ENCODE results near the gene BRMS1. TPM values are rescaled to one million over a fixed set of nuclear protein-coding genes. Genes with fewer than 3 reads are reported as not detected.

Gene BRMS1
- total and polyA plus RNA-seq, 2 experiments from 2014 or later: 59.1 to 61.7 TPM

DNA sequence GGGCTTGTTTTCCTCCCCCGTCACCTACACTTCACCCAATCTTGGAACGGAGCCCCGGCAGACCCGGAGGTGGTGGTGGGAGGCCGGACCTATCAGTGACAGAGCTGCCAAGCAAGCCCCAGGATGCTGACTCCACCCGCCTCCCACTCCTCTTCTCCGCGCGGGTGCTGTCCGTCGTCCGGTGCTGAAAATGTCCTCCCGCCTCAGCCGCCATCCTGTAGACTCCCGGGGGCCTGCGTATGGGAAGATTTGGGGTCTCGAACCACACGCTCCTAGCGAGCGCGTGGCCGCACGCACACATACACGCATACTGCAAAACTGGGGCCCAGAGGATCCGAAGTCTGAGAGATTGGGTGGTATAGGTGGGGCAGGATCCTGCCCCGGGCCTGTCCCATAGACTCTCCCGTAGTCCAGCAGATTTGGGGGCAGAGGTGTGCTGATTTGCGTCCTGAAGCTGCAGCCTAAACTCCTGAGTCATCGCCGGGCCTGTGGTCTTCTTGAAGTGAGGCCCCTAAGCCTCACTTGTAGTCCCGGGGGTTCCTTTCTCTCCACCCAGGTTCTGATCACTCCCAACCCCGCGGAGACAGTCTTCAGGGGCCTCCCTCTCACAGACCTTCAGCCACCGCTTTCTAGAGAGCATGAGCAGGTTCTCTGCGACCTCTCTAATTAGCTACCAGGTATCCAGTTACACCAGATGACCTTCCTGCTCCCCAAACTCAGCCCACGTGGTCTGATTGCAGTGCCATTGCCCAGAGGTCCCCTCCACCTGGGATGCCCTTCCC lies 55.2 kb downstream of the BRMS1 start:
- Histone ChIP-seq H2AFZ (peak overlapping the region; percentile 74), H4K20me1 (replicated peaks; ENCODE audit: insufficient read depth) (no peaks in the 10 kb centered on the region; the same call in 1 of the 2 replicates)
- H3K4me3 Mint-ChIP-seq: peak overlapping the region; percentile 94

More for the DNA sequence above, 55.2 kb downstream of the BRMS1 start:
- Histone ChIP-seq H3K9me2 (ENCODE audit: insufficient read depth) (no peaks in the 10 kb centered on the region), H3K27ac (ENCODE audit: low read depth) (peak overlapping the region; percentile 83; the same call in 1 of the 2 replicates), H3F3A (replicated peaks; ENCODE audit: low read depth) (peaks cover 18% of the 10 kb centered on the region; the same call in 1 of the 2 replicates), H3K36me3 (ENCODE audit: insufficient read depth) (no peaks in the 10 kb centered on the region; the same call in 1 of the 2 replicates), H3K4me3 (peak overlapping the region; percentile 94), H3K79me2 (replicated peaks; ENCODE audit: insufficient read depth) (peaks cover 9% of the 10 kb centered on the region), H3K27me3 (ENCODE audit: insufficient read depth) (peaks cover 30% of the 10 kb centered on the region), H3K4me1 (ENCODE audit: insufficient read depth) (peaks cover 21% of the 10 kb centered on the region), H3K4me2 (peak overlapping the region; percentile 83)
- no peak for TF ChIP-seq NANOG (IDR thresholded peaks at IDR 0.05; ENCODE audit: borderline replicate concordance)
- TF ChIP-seq ZNF114 (CRISPR knock-in tag; IDR thresholded peaks at IDR 0.05): no peak
- TF ChIP-seq POLR2AphosphoS5 (IDR thresholded peaks at IDR 0.05; ENCODE audit: low read depth): no peak
- TF ChIP-seq CREB1 (CRISPR knock-in tag; IDR thresholded peaks at IDR 0.05; ENCODE audit: low read depth): peak; percentile 7; the same call in 1 of the 2 replicates
- TF ChIP-seq ZNF331 (CRISPR knock-in tag; IDR thresholded peaks at IDR 0.05; ENCODE audit: low read depth): no peak
- no peak for TF ChIP-seq EZH2phosphoT487 (IDR thresholded peaks at IDR 0.05; ENCODE audit: unreplicated experiment)
- no peak for TF ChIP-seq ETS1 (IDR thresholded peaks at IDR 0.05)
- TF ChIP-seq REST (IDR thresholded peaks at IDR 0.05; ENCODE audit: unreplicated experiment): peak; percentile 88
- no peak for TF ChIP-seq EZH2 (IDR thresholded peaks at IDR 0.05; ENCODE audit: low read depth, unreplicated experiment)
- TF ChIP-seq, protein P1, sequence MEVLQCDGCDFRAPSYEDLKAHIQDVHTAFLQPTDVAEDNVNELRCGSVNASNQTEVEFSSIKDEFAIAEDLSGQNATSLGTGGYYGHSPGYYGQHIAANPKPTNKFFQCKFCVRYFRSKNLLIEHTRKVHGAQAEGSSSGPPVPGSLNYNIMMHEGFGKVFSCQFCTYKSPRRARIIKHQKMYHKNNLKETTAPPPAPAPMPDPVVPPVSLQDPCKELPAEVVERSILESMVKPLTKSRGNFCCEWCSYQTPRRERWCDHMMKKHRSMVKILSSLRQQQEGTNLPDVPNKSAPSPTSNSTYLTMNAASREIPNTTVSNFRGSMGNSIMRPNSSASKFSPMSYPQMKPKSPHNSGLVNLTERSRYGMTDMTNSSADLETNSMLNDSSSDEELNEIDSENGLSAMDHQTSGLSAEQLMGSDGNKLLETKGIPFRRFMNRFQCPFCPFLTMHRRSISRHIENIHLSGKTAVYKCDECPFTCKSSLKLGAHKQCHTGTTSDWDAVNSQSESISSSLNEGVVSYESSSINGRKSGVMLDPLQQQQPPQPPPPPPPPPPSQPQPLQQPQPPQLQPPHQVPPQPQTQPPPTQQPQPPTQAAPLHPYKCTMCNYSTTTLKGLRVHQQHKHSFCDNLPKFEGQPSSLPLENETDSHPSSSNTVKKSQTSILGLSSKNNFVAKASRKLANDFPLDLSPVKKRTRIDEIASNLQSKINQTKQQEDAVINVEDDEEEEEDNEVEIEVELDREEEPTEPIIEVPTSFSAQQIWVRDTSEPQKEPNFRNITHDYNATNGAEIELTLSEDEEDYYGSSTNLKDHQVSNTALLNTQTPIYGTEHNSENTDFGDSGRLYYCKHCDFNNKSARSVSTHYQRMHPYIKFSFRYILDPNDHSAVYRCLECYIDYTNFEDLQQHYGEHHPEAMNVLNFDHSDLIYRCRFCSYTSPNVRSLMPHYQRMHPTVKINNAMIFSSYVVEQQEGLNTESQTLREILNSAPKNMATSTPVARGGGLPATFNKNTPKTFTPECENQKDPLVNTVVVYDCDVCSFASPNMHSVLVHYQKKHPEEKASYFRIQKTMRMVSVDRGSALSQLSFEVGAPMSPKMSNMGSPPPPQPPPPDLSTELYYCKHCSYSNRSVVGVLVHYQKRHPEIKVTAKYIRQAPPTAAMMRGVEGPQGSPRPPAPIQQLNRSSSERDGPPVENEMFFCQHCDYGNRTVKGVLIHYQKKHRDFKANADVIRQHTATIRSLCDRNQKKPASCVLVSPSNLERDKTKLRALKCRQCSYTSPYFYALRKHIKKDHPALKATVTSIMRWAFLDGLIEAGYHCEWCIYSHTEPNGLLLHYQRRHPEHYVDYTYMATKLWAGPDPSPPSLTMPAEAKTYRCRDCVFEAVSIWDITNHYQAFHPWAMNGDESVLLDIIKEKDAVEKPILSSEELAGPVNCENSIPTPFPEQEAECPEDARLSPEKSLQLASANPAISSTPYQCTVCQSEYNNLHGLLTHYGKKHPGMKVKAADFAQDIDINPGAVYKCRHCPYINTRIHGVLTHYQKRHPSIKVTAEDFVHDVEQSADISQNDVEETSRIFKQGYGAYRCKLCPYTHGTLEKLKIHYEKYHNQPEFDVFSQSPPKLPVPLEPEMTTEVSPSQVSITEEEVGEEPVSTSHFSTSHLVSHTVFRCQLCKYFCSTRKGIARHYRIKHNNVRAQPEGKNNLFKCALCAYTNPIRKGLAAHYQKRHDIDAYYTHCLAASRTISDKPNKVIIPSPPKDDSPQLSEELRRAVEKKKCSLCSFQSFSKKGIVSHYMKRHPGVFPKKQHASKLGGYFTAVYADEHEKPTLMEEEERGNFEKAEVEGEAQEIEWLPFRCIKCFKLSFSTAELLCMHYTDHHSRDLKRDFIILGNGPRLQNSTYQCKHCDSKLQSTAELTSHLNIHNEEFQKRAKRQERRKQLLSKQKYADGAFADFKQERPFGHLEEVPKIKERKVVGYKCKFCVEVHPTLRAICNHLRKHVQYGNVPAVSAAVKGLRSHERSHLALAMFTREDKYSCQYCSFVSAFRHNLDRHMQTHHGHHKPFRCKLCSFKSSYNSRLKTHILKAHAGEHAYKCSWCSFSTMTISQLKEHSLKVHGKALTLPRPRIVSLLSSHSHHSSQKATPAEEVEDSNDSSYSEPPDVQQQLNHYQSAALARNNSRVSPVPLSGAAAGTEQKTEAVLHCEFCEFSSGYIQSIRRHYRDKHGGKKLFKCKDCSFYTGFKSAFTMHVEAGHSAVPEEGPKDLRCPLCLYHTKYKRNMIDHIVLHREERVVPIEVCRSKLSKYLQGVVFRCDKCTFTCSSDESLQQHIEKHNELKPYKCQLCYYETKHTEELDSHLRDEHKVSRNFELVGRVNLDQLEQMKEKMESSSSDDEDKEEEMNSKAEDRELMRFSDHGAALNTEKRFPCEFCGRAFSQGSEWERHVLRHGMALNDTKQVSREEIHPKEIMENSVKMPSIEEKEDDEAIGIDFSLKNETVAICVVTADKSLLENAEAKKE (CRISPR knock-in tag; IDR thresholded peaks at IDR 0.05): no peak
- no peak for TF ChIP-seq STAT1 (IDR thresholded peaks at IDR 0.05; ENCODE audit: unreplicated experiment)
- no peak for TF ChIP-seq JUNB (IDR thresholded peaks at IDR 0.05; ENCODE audit: unreplicated experiment)
- TF ChIP-seq CTCF (conservative IDR thresholded peaks at IDR 0.05; ENCODE audit: low read depth in 2 of 2): no peak
- peaks cover 2% of the 10 kb centered on the region; the same call in 1 of the 3 replicates for H3K9me3 Mint-ChIP-seq
- ATAC-seq: peak; percentile 65
- H3K27ac Mint-ChIP-seq: peak overlapping the region; percentile 95
- peaks cover 21% of the 10 kb centered on the region for H3K4me1 Mint-ChIP-seq
- DNase-seq (ENCODE audit: low spot score): peak; percentile 94
- H3K27me3 Mint-ChIP-seq (ENCODE audit: insufficient read depth, low read depth, poor library complexity): peaks cover 35% of the 10 kb centered on the region
- H3K36me3 Mint-ChIP-seq (ENCODE audit: low read depth): no peaks in the 10 kb centered on the region; the same call in 2 of the 3 replicates

All from GM23338 (cell line).